Thyroid gland (tissue), 4 donors: ENCODE results near the gene PTPRG.

Experiments
- POLR2A ChIP-seq, 2 donors: fragments of 450-650 bp; IDR thresholded peaks; one replicate each; pipeline ENCODE4 v1.6.1; 2017; ENCODE audit warnings: antibody characterized with exemption in 2 of 2, mild to moderate bottlenecking in 2 of 2, moderate library complexity in 1 of 2
- TF ChIP-seq, protein P1 (sequence below), 6 experiments: fragments of 200-600 bp in 3 of 6; fragments of 450-650 bp in 3 of 6; sonication (generic) in 3 of 6; IDR thresholded peaks; one replicate each; pipeline ENCODE4 v1.5.1; 2016 to 2019; ENCODE audit warnings: antibody characterized with exemption in 6 of 6, mild to moderate bottlenecking in 2 of 6, inconsistent platforms in 1 of 6, moderate library complexity in 1 of 6

DNA sequence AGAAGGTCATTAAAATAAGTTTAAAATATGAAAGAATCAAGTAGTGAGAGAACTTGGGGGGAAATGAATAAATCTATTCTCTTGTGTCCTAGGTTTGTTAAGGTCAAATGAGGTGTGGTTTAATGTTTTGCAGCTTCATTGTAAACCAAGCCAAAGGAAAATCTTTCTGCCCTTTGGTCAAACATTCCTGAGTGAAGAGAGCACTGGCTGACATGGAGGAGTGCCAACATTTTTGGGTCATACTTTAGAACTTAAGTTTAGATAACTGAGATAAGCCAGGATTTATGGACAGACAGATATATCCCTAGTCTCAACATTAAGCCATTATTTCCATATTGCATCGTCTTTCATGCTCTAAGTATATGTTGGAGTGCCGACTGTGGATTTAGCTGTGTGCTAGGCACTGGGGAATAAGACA, 66.4 kb downstream of the PTPRG start:
- no peak for TF ChIP-seq POLR2A (IDR thresholded peaks at IDR 0.05)
- TF ChIP-seq, protein P1, sequence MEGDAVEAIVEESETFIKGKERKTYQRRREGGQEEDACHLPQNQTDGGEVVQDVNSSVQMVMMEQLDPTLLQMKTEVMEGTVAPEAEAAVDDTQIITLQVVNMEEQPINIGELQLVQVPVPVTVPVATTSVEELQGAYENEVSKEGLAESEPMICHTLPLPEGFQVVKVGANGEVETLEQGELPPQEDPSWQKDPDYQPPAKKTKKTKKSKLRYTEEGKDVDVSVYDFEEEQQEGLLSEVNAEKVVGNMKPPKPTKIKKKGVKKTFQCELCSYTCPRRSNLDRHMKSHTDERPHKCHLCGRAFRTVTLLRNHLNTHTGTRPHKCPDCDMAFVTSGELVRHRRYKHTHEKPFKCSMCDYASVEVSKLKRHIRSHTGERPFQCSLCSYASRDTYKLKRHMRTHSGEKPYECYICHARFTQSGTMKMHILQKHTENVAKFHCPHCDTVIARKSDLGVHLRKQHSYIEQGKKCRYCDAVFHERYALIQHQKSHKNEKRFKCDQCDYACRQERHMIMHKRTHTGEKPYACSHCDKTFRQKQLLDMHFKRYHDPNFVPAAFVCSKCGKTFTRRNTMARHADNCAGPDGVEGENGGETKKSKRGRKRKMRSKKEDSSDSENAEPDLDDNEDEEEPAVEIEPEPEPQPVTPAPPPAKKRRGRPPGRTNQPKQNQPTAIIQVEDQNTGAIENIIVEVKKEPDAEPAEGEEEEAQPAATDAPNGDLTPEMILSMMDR (IDR thresholded peaks at IDR 0.05), result no peak
